B cell (primary cell): ENCODE measurements around the gene DPYD. TPM values are rescaled to one million over a fixed set of nuclear protein-coding genes. Genes with fewer than 3 reads are reported as not detected.

Experiments
- ATAC-seq: fragments of 200-7000 bp; cut with Tn5 transposase; one replicate; pipeline ENCODE4 v1.10.0; 2021; ENCODE audit warnings: low read depth, mild to moderate bottlenecking, moderate number of reproducible peaks, moderate library complexity
- CTCF ChIA-PET: fragments of 350-600 bp; sonication (Branson Sonifier 250); formaldehyde crosslinking; loops from one replicate; lab custom pipeline; 2021; ENCODE audit warnings: antibody characterized with exemption, inconsistent platforms; lab: Charles Lee
- POLR2A ChIA-PET: fragments of 350-600 bp; sonication (Branson Sonifier 250); formaldehyde crosslinking; loops from one replicate; lab custom pipeline; 2021; ENCODE audit warnings: antibody characterized with exemption; lab: Charles Lee
- DNase-seq: peaks from one replicate; pipeline ENCODE4 v3.0.0; 2013
- H2AFZ ChIP-seq: 2 replicates; pipeline ENCODE4 v1.6.1; 2012; ENCODE audit warnings: mild to moderate bottlenecking, low read depth, low read length; ENCODE audit not compliant: insufficient read depth, poor library complexity, severe bottlenecking
- H3K27ac ChIP-seq, 2 donors: 1 replicate in 1 of 2; 2 replicates in 1 of 2; pipeline ENCODE4 v1.5.1; 2012 to 2013; ENCODE audit warnings: low read length in 2 of 2, mild to moderate bottlenecking in 2 of 2, moderate library complexity in 1 of 2
- H3K27me3 ChIP-seq, 4 experiments: fragments of 200-600 bp in 1 of 4; sonication (generic) in 1 of 4; replicated peaks in 1 of 4; 1 replicate in 2 of 4; 2 replicates in 2 of 4; pipeline versions ENCODE4 v1.6.1 to v1.7.0; 2013 to 2016; ENCODE audit warnings: low read length in 3 of 4, mild to moderate bottlenecking in 2 of 4, mixed read lengths in 1 of 4, moderate library complexity in 1 of 4; ENCODE audit not compliant: insufficient read depth in 4 of 4, control insufficient read depth in 3 of 4; ENCODE audit errors: control extremely low read depth in 1 of 4
- H3K36me3 ChIP-seq, 2 experiments: replicated peaks in 1 of 2; 1 replicate in 1 of 2; 2 replicates in 1 of 2; pipeline versions ENCODE4 v1.6.1 to v1.7.1; 2013; ENCODE audit warnings: low read length in 1 of 2; ENCODE audit not compliant: insufficient read depth in 2 of 2, control insufficient read depth in 1 of 2; ENCODE audit errors: control extremely low read depth in 1 of 2, extremely low read depth in 1 of 2
- H3K4me1 ChIP-seq, 2 donors: fragments of 200-600 bp in 1 of 2; sonication (generic) in 1 of 2; 1 replicate in 1 of 2; 2 replicates in 1 of 2; pipeline versions ENCODE4 v1.5.1 to v1.6.1; 2013 to 2017; ENCODE audit warnings: low read length in 2 of 2; ENCODE audit not compliant: control insufficient read depth in 2 of 2, insufficient read depth in 2 of 2
- H3K4me2 ChIP-seq: replicated peaks from 2 replicates; pipeline ENCODE3; 2012; ENCODE audit warnings: mild to moderate bottlenecking, low read depth, low read length; ENCODE audit not compliant: poor library complexity, severe bottlenecking
- H3K4me3 ChIP-seq, 5 experiments: fragments of 200-600 bp in 1 of 5; sonication (generic) in 1 of 5; 1 replicate in 3 of 5; 2 replicates in 2 of 5; pipeline versions ENCODE4 v1.5.1 to v1.7.0; 2011 to 2016; ENCODE audit warnings: low read length in 4 of 5, mild to moderate bottlenecking in 4 of 5, low read depth in 2 of 5, control low read depth in 1 of 5, moderate library complexity in 1 of 5; ENCODE audit not compliant: insufficient read depth in 1 of 5; ENCODE audit errors: control extremely low read depth in 1 of 5, extremely low read depth in 1 of 5
- H3K79me2 ChIP-seq: fragments of 200-600 bp; sonication (generic); one replicate; pipeline ENCODE4 v1.6.0; 2016; ENCODE audit warnings: low read length; ENCODE audit not compliant: control insufficient read depth, insufficient read depth
- H3K9ac ChIP-seq: fragments of 200-600 bp; sonication (generic); 2 replicates; pipeline ENCODE4 v1.6.1; 2017; ENCODE audit warnings: mild to moderate bottlenecking, low read length, moderate library complexity
- H3K9me3 ChIP-seq, 3 donors: one replicate each; pipeline versions ENCODE4 v1.6.1 to v1.7.1; 2013; ENCODE audit warnings: low read length in 2 of 3; ENCODE audit not compliant: control insufficient read depth in 2 of 3, insufficient read depth in 1 of 3; ENCODE audit errors: control extremely low read depth in 1 of 3
- H4K20me1 ChIP-seq: 2 replicates; pipeline ENCODE4 v1.6.0; 2012; ENCODE audit warnings: mild to moderate bottlenecking, low read length; ENCODE audit not compliant: insufficient read depth, control insufficient read depth, poor library complexity, severe bottlenecking
- H3K27ac Mint-ChIP-seq: one replicate; pipeline ENCODE4 v1.8.0; 2021; ENCODE audit warnings: mixed read lengths
- H3K27me3 Mint-ChIP-seq: one replicate; pipeline ENCODE4 v1.8.0; 2021; ENCODE audit warnings: mixed read lengths
- H3K4me1 Mint-ChIP-seq: one replicate; pipeline ENCODE4 v1.8.0; 2021; ENCODE audit warnings: mixed read lengths
- H3K4me3 Mint-ChIP-seq: one replicate; pipeline ENCODE4 v1.8.0; 2021; ENCODE audit warnings: mixed read lengths
- H3K9me3 Mint-ChIP-seq: one replicate; pipeline ENCODE4 v1.8.0; 2022; ENCODE audit warnings: mixed read lengths; ENCODE audit not compliant: insufficient read depth
- CTCF ChIP-seq: fragments of 200-600 bp; IDR thresholded peaks from one replicate; pipeline ENCODE4 v1.8.0; 2022; ENCODE audit warnings: antibody characterized with exemption, mild to moderate bottlenecking
- EZH2 ChIP-seq: IDR thresholded peaks from 2 replicates; pipeline ENCODE4 v1.6.1; 2012; ENCODE audit warnings: borderline replicate concordance, low read depth, mild to moderate bottlenecking, moderate library complexity, low read length; ENCODE audit not compliant: insufficient read depth, poor library complexity, severe bottlenecking
- WGBS: methylation state at CpG from one replicate; pipeline ENCODE4 v1.1.5; 2013; ENCODE audit warnings: missing lambda C conversion rate; ENCODE audit not compliant: insufficient coverage; 5-methylcytosine and 5-hydroxymethylcytosine counted together
- intact Hi-C: fragments of 100-400 bp; cut with micrococcal nuclease; formaldehyde crosslinking; loops from one replicate; pipeline ENCODE4 v1.10.0; 2022
- polyA plus RNA-seq: library from polyadenylated mRNA; depleted of rRNA; stranded (reverse); fragments of >200 nt; gene quantifications from 2 replicates; pipeline ENCODE4 v1.2.3, GENCODE V29; 2012
- total RNA-seq, 2 donors: library from RNA; stranded (reverse); fragments of 120-200 nt in 1 of 2; gene quantifications; 1 replicate in 1 of 2; 2 replicates in 1 of 2; pipeline versions ENCODE4 v1.2.3 to v1.2.4, GENCODE V29; 2013 to 2022

DPYD gene
- total and polyA plus RNA-seq, 2 donors (not counting 1 experiment from before 2014, with no cell fraction given): 4.2 to 19.0 TPM

- Histone ChIP-seq H2AFZ (no peak overlapping the region), H3K4me1 (no peaks in the 10 kb centered on the region), H4K20me1 (no peaks in the 10 kb centered on the region), H3K79me2 (no peaks in the 10 kb centered on the region), H3K27ac (no peak overlapping the region), H3K27me3 (no peaks in the 10 kb centered on the region), H3K4me2 (no peak overlapping the region), H3K4me3 (no peak overlapping the region), H3K9me3 (peaks cover 0 to under 1% (median 0%) of the 10 kb centered on the region in 3 donors), H3K36me3 (peaks cover 0 to 5% of the 10 kb centered on the region in 2 experiments), H3K9ac (no peak overlapping the region)
- no peaks in the 10 kb centered on the region for H3K9me3 Mint-ChIP-seq
- H3K27me3 Mint-ChIP-seq: no peaks in the 10 kb centered on the region
- ChIA-PET POLR2A (no interaction called here), CTCF (no interaction called here)
- DNase-seq (no peak), ATAC-seq (no peak)
- H3K27ac Mint-ChIP-seq: no peak overlapping the region
- no peak for TF ChIP-seq CTCF
- TF ChIP-seq EZH2: no peak
- no peak overlapping the region for H3K4me3 Mint-ChIP-seq
- intact Hi-C loops: no loop called here
- H3K4me1 Mint-ChIP-seq: peaks cover 7% of the 10 kb centered on the region
Observed at GRCh38 chr1:97190326-97190725, 730.5 kb downstream of the DPYD start.

GRCh38 chr1:97186381-97186780 lies 734.5 kb downstream of the DPYD start:
- H3K4me3 ChIP-seq: no peak overlapping the region
- no peak for ATAC-seq
- H3K9ac ChIP-seq: no peak overlapping the region
- H3K27ac ChIP-seq: no peak overlapping the region
- WGBS: 86% methylated on average over 5 of the region's 6 CpGs
- DNase-seq: no peak
- Mint-ChIP-seq H3K27me3 (no peaks in the 10 kb centered on the region), H3K9me3 (no peaks in the 10 kb centered on the region), H3K27ac (no peak overlapping the region), H3K4me1 (peaks cover 7% of the 10 kb centered on the region), H3K4me3 (no peak overlapping the region)
- H3K27me3 ChIP-seq: no peaks in the 10 kb centered on the region
- H3K79me2 ChIP-seq: no peaks in the 10 kb centered on the region
- peaks cover 0 to 1% (median 0%) of the 10 kb centered on the region in 3 donors for H3K9me3 ChIP-seq
- intact Hi-C loops: loop anchor here (10.0 kb wide), 1 partner anchor 868 kb away; no protein-coding TSS in a partner anchor
- TF ChIP-seq CTCF: no peak
- TF ChIP-seq EZH2: no peak
- no peak overlapping the region for H3K4me2 ChIP-seq
- peaks cover 0 to 5% of the 10 kb centered on the region in 2 experiments for H3K36me3 ChIP-seq
- POLR2A ChIA-PET: no interaction called here
- CTCF ChIA-PET: no interaction called here
- no peaks in the 10 kb centered on the region for H4K20me1 ChIP-seq
- no peak overlapping the region for H2AFZ ChIP-seq
- no peaks in the 10 kb centered on the region for H3K4me1 ChIP-seq
